Measurements from ENCODE around the gene RARG.

RARG gene

GRCh38 chr12:53244337-53244736 lies 12.3 kb upstream of the RARG start:
- DNase-seq (ENCODE audit: low read depth), result no peak

- DNase-seq (ENCODE audit: low read depth), result no peak
Observed at GRCh38 chr12:53241623-53242412, 9.8 kb upstream of the RARG start.

DNA sequence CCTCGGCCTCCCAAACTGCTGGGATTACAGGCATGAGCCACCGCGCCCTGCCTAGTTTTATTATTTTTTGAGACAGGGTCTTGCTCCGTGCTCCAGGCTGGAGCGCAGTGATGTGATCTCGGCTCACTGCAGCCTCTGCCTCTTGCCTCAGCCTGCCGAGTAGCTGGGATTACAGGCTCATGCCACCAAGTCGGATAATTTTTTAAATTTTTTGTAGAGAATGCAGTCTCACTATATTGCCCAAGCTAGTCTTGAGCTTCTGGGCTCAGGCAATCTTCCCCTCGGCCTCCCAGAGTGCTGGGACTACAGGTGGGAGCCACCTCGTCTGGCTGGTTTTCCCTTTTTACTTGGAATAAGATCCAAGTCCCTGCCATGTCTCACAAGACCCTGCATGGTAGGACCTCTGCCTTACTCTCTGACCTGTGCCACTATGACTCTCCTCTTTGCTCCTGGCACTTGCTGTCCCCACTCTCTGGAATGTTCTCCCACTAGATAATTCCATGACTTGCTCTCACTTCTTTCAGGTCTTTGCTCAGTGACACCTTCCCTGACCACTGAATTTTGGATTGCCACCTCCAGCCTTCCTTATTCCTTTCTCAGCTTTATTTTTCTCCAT lies 7.7 kb upstream of the RARG start:
- DNase-seq (ENCODE audit: low read depth), result no peak

- no peak for DNase-seq (ENCODE audit: low read depth)
Observed at GRCh38 chr12:53236443-53237111, 4.6 kb upstream of the RARG start.

GRCh38 chr12:53235742-53236442 lies 3.9 kb upstream of the RARG start:
- DNase-seq (ENCODE audit: low read depth), result no peak

DNA sequence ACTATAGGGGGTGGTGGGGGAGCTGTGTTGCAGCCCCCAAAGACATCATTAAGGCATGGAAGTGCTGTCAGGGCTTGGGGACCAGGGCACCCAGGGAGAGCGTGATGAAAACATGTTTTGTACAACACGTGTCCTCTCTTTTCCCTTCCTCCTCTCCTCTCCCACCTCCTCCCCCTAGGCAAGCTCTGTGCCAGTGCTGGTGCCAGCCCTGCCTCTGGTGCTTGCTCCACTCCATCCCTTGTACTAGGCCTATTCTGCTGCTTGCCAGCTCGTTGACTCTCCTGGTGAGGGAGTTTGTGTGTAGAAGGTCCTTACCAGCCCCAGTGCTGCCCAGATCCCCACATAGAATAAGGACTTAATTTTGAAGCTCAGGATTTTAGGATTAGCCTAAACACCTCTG lies 3.2 kb upstream of the RARG start:
- no peak for DNase-seq (ENCODE audit: low read depth)

GRCh38 chr12:53234271-53234914 lies 2.4 kb upstream of the RARG start:
- no peak for DNase-seq (ENCODE audit: low read depth)

- no peak for DNase-seq (ENCODE audit: low read depth)
Observed at GRCh38 chr12:53233671-53234121, 1.7 kb upstream of the RARG start.

DNA sequence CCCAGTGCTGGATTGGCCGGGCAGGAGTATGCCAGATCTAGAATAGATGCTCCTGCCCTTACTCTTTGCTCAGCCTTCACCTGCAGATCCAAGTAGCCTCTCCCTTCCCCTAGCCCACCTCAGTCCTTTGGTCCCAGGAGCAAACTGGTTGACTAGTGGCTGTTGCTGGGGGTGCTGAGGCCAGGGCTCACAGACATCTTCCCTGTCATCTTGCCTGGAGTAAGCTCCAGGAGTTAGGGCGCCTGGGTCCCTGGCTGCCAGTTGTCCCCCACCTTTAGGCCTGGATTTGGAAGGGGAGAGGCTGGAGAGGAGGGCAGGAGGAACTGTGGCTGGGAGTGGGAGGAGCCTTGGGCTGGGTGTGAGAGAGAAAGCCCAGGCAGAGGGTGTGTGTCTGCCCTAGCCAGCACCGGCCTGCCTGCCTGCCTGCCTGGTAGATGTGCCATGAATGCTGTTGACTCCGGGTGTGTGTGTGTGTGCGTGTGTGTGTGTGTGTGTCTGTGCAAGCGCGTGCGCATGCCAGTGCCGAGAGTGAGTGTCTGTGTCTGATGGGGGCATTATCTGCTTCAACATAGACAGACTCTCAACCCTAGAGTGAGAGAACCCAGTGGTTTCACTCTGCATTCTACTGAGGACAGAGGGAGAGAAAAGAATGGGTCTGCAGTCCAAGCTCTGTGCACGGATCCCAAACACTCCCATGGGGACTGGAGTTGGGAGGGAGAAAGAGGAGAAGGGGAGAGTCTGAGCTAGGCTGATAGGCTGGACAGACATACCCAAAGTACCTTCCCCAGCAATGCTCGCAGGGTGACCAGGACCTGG lies 845 bp upstream of the RARG start:
- no peak for DNase-seq (ENCODE audit: low read depth)

- no peak for DNase-seq (ENCODE audit: low read depth)
Observed at GRCh38 chr12:53231671-53231920, 413 bp downstream of the RARG start.

DNA sequence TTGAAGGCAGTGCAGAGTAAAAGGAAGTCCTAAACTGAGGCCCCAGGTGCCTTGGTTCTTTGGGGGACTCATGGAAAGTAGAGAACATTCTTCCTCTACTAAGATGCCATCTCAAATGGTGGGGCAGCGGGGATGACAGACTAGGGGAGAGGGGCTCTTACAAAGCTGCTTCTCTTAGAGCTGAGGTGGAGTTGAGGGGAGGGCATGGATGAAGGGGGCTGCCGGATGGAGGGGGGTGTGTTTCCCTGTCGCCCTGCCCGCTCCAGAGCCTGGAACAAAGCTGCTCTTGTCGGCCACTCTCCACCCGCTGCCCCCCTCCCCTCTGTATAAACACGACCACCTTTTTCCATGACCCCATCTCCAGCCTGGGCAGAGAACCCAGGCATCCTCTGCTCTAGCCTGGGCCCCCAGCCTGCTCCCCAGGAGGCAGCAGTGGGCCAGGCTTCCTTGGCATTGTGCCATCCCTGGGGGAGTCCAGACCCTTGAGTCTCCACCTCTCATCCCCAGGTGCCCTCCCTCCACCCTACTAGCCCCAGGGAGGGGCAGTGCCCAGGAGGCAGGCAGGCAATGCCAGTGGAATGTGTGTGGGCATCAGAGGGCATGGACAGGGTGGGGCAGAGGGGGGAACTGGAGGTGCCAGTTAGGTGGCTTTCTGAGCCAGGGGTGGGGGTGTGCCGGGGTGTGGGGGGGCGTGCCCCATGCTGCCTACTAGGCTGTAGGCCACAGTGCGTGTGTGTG lies 1.7 kb downstream of the RARG start:
- DNase-seq (ENCODE audit: low read depth), result no peak

GRCh38 chr12:53229454-53229853 lies 2.6 kb downstream of the RARG start:
- no peak for DNase-seq (ENCODE audit: low read depth)

GRCh38 chr12:53227836-53228235 lies 4.2 kb downstream of the RARG start:
- no peak for DNase-seq (ENCODE audit: low read depth)

DNA sequence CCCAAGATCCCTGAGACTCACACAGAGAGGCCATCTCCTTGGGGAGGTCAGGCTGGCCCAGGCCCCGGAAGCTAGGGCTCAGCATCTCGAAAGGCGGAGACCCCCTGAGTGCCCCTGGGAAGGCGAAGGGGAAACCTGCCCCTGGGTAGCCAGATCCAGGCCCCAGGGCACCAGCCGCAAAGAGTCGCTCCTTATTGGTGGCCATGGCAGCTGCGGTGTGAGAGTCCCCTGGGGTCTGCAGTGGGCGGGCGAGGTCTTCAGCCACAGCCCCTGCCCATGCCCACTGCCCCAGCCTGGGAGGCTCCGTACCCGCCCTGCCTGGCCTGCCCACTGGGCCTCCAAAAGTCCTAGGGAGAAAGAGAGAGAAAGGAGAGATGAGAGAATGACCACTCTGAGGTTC lies 4.7 kb downstream of the RARG start:
- no peak for DNase-seq (ENCODE audit: low read depth)

- no peak for DNase-seq (ENCODE audit: low read depth)
Observed at GRCh38 chr12:53226815-53227214, 5.2 kb downstream of the RARG start.

DNA sequence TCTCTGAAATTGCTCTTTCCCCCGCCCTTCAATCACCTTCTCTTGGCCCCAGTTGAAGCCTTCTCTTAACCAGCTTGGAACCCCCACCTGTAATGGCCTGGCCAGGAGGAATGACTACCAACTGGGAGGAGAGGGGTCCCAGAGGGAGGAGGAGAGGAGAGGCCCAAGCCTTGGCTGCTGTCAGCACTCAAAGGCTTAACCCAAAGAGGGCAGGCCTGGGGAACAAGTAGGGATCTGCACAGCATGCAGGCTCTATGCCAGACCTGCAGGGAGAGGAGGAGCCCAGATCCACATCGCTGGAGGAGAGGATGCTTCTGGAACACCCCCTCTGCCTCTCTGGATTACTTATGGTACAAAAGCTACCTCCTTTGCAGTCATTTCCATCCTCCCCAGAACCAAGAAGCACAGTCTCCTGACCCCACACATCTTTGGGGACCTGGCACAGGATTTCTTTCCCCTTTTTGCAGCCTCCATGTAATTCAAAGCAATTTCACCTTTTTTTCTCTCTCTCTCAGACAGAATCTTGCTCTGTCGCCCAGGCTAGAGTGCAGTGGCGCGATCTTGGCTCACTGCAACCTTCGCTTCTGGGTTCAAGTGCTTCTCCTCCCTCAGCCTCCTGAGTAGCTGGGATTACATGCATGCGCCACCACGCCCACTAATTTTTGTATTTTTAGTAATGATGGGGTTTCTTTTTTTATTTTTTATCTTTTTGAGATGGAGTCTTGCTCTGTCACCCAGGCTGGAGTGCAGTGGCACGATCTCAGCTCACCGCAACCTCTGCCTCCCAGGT lies 6.2 kb downstream of the RARG start:
- no peak for DNase-seq (ENCODE audit: low read depth)

- no peak for DNase-seq (ENCODE audit: low read depth)
Observed at GRCh38 chr12:53224897-53225634, 6.9 kb downstream of the RARG start.

DNA sequence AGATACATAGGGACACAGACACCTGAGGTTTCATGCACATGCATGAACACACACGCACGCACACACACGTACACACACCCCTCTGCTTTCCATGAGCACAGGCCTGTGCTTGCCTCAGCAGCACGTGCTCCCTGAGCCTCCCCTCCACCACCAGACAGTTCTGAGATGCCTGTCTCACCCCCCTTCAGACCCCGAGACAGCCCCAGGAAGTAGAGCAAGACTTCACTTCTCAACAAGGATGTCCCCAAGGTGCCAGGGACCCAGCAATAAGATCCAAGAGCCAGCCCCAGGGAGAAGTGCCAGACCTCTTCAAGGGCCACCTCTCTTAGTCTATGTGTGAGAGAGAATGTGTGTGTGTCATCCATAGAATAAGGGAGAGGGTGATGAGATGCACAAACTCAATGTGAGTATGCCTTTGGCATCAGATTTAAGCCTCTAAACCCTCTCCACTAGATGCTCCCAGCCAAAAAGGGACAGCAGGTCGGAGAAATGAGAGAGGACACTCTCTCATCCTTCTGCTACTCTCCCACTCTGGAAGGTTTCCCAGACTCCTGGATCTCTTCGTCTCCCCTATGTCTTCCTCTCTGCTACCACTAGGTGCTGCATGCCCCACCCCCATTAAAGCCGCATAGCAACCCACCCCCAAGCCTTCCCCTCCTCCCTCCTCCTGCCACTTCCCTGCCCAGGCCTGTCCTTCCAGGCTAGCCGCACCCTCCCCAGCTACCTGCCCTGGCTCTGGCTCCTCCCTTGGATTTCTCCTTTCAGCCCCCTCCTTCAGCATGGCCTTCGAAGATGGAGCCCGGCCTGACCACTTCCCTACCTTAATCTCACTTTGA lies 7.7 kb downstream of the RARG start:
- DNase-seq (ENCODE audit: low read depth), result no peak

Measured in stimulated activated CD4-positive, alpha-beta T cell treated with anti-CD3 and anti-CD28 coated beads, Interleukin-2, amount 100 ng/mL, for 4 hours (primary cell).